Skeletal muscle satellite cell (primary cell): Measurements from ENCODE around the gene GPANK1.

Source experiments
- H3K27me3 ChIP-seq: 2 replicates; pipeline ENCODE4 v1.7.0; 2013; ENCODE audit warnings: low read length; ENCODE audit not compliant: control insufficient read depth, insufficient read depth
- H3K36me3 ChIP-seq: 2 replicates; pipeline ENCODE4 v1.7.0; 2013; ENCODE audit warnings: mild to moderate bottlenecking, control low read depth, low read length; ENCODE audit not compliant: insufficient read depth
- H3K4me1 ChIP-seq: 2 replicates; pipeline ENCODE4 v1.7.0; 2013; ENCODE audit warnings: low read length; ENCODE audit not compliant: control insufficient read depth, insufficient read depth
- H3K4me2 ChIP-seq: 2 replicates; pipeline ENCODE4 v1.7.0; 2013; ENCODE audit warnings: mild to moderate bottlenecking, low read length
- H3K4me3 ChIP-seq: 2 replicates; pipeline ENCODE4 v1.7.0; 2013; ENCODE audit warnings: low read length
- H3K9ac ChIP-seq: 2 replicates; pipeline ENCODE4 v1.7.0; 2013; ENCODE audit warnings: mild to moderate bottlenecking, low read depth, low read length, moderate library complexity
- H3K9me3 ChIP-seq: replicated peaks from 2 replicates; pipeline ENCODE4 v1.7.0; 2013; ENCODE audit warnings: mild to moderate bottlenecking, control low read depth, low read length

Gene GPANK1

DNA sequence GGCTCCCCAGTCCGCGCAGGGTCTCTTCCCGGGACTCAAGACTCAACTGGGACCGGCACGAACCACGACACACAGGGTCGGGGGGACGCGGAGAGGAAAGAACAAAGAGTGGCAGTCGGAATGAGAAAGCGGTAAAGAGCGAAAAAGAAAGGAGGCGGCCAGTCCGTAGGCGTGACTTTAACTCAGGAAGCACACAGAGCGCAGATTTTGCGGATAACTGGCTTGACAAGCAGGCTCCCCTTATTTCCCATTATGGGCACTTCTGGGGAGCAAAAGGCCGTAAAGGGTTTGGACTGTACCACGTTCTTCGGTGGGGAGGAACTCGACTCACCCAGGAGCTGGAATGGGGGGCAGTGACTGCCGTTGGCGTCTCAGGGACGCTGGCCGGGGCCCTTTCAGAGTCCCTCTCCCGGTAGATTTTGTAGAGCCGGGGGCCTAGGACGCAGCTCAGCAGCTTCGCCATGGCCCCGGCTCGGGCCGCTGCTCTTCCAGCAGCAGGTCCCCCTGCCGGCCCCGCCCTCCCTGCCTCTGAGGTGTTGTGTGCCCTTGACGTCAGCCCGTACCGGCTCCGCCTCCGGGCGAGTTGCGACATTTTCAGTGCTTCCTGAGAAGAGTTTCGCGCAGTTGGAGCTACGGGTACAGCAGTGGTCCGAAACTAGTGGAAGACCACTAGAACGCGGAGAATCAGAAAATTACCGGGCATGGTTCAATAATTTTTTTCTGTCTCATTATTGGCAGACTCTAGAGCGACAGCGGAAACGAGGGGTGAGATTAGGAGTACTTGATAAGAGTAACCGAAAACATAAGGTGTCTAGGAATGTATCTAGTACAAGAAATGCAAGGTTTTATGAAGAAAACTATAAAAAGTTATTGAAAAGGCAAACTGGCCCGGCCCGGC lies 38.3 kb upstream of the GPANK1 start, which contains the start of gene ABHD16A:
TSS of gene ABHD16A (minus strand) at position 506 of the 898 bp plus-strand sequence. CDS start at position 463, 43 bp downstream.
- Histone ChIP-seq H3K9me3 (no peaks in the 10 kb centered on the region), H3K27me3 (no peaks in the 10 kb centered on the region), H3K4me2 (peak within 1 kb of the TSS; percentile 80), H3K36me3 (peaks cover 4% of the 10 kb centered on the region), H3K4me1 (peaks cover 21% of the 10 kb centered on the region), H3K4me3 (peak within 1 kb of the TSS; percentile 91), H3K9ac (peak within 1 kb of the TSS; percentile 95)

- Histone ChIP-seq H3K9me3 (no peaks in the 10 kb centered on the region), H3K27me3 (no peaks in the 10 kb centered on the region), H3K9ac (peak overlapping the region; percentile 95), H3K4me1 (peaks cover 24% of the 10 kb centered on the region), H3K36me3 (peaks cover 4% of the 10 kb centered on the region), H3K4me2 (peak overlapping the region; percentile 80), H3K4me3 (peak overlapping the region; percentile 91)
Measured at GRCh38 chr6:31702405-31702818, 37.6 kb upstream of the GPANK1 start.

GRCh38 chr6:31701666-31702404 lies 37.0 kb upstream of the GPANK1 start:
- H3K36me3 ChIP-seq, result peaks cover 6% of the 10 kb centered on the region
- peak overlapping the region; percentile 80 for H3K4me2 ChIP-seq
- H3K4me1 ChIP-seq, result peaks cover 24% of the 10 kb centered on the region
- H3K27me3 ChIP-seq, result no peaks in the 10 kb centered on the region
- peak overlapping the region; percentile 95 for H3K9ac ChIP-seq
- H3K9me3 ChIP-seq, result no peaks in the 10 kb centered on the region
- H3K4me3 ChIP-seq, result peak overlapping the region; percentile 91

DNA sequence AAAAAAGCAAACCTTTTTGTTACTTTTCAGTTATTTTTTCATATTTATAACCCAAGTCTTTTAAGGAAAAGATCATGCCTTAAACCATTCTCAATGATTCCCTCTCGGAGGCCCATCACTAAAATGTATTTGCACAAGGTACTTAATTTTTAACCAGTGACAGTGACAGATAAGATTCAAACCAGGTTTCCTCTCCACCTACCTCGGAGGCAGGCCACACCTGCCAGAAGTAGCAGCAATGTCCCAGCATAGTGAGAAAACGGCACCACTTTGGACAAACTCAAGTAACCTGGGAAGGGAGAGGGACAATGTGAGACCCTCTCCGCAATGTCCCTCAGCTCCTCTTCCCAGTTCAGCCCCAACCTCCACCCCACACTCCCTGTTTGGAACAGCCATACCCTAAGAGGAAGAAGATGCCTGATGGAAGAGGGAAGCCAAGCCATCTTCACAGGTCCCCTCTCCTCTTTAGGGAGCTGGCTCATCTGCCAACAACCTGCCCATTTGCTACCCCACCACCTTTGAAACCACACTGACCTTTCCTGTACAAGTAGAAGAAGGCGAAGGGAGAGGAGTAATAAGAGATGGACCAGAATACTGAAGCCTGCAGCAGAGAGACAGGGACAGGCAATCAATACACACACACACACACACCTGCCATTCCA lies 36.1 kb upstream of the GPANK1 start:
- H3K4me2 ChIP-seq, result peak overlapping the region; percentile 80
- no peaks in the 10 kb centered on the region for H3K27me3 ChIP-seq
- H3K9ac ChIP-seq, result peak overlapping the region; percentile 13
- H3K9me3 ChIP-seq, result no peaks in the 10 kb centered on the region
- peaks cover 10% of the 10 kb centered on the region for H3K36me3 ChIP-seq
- H3K4me3 ChIP-seq, result no peak overlapping the region
- H3K4me1 ChIP-seq, result peaks cover 24% of the 10 kb centered on the region

DNA sequence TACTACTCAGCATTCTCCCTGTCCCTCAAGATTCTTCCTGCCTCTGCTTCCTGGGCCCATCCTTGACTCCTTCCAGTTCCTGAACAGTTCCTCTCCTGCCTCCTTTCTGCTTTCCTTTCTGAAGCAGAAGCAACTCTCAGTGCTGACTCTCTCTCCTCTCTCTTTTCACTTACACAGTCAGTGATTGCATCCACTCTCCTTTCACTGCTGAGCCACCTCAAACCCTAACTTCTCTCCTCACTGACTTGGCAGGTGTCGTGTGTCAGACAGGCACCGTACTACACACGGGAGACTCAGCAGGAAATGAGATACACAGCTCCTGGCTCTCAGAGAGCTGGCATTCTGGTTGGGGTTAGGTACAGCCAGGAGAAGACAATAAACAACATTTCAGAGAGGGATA lies 32.8 kb upstream of the GPANK1 start:
- H3K27me3 ChIP-seq, result no peaks in the 10 kb centered on the region
- no peak overlapping the region for H3K4me2 ChIP-seq
- H3K9me3 ChIP-seq, result no peaks in the 10 kb centered on the region
- no peak overlapping the region for H3K9ac ChIP-seq
- H3K4me1 ChIP-seq, result peaks cover 16% of the 10 kb centered on the region
- no peak overlapping the region for H3K4me3 ChIP-seq
- H3K36me3 ChIP-seq, result peaks cover 28% of the 10 kb centered on the region

GRCh38 chr6:31693535-31693934 lies 28.7 kb upstream of the GPANK1 start:
- Histone ChIP-seq H3K4me3 (no peak overlapping the region), H3K4me2 (no peak overlapping the region), H3K9me3 (no peaks in the 10 kb centered on the region), H3K4me1 (peaks cover 2% of the 10 kb centered on the region), H3K27me3 (no peaks in the 10 kb centered on the region), H3K9ac (no peak overlapping the region), H3K36me3 (peaks cover 56% of the 10 kb centered on the region)

DNA sequence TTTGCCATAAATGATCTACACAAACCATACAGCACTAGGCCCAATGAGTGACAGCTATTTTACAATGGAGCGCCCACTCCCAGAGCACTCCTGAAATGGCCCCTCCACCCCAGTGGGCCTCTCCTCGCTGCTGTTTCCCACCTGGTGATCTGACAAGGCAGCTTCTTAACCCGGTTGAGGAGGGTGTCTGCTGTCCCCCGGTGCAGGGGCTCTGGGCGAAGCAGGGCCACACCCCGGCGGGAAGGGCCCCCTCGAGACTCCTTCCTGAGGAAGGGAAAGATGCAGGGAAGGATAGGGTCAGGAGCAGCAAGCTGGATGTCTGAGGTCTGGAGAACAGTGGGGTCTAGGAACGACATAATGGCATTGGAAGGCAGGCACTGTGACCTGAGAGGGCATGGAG lies 28.1 kb upstream of the GPANK1 start:
- Histone ChIP-seq H3K9me3 (no peaks in the 10 kb centered on the region), H3K4me3 (no peak overlapping the region), H3K4me2 (no peak overlapping the region), H3K36me3 (peaks cover 63% of the 10 kb centered on the region), H3K4me1 (peaks cover 2% of the 10 kb centered on the region), H3K9ac (no peak overlapping the region), H3K27me3 (no peaks in the 10 kb centered on the region)

GRCh38 chr6:31692353-31692752 lies 27.6 kb upstream of the GPANK1 start:
- Histone ChIP-seq H3K27me3 (no peaks in the 10 kb centered on the region), H3K9me3 (no peaks in the 10 kb centered on the region), H3K9ac (no peak overlapping the region), H3K36me3 (peaks cover 68% of the 10 kb centered on the region), H3K4me2 (no peak overlapping the region), H3K4me1 (no peaks in the 10 kb centered on the region), H3K4me3 (no peak overlapping the region)

- Histone ChIP-seq H3K4me3 (no peak overlapping the region), H3K4me1 (no peaks in the 10 kb centered on the region), H3K36me3 (peaks cover 72% of the 10 kb centered on the region), H3K27me3 (no peaks in the 10 kb centered on the region), H3K4me2 (no peak overlapping the region), H3K9ac (no peak overlapping the region), H3K9me3 (no peaks in the 10 kb centered on the region)
Measured at GRCh38 chr6:31691564-31692108, 26.8 kb upstream of the GPANK1 start.

GRCh38 chr6:31691078-31691463 lies 26.3 kb upstream of the GPANK1 start:
- H3K4me3 ChIP-seq, result no peak overlapping the region

More at GRCh38 chr6:31691078-31691463, 26.3 kb upstream of the GPANK1 start:
- H3K4me2 ChIP-seq, result no peak overlapping the region
- peaks cover 75% of the 10 kb centered on the region for H3K36me3 ChIP-seq
- no peaks in the 10 kb centered on the region for H3K9me3 ChIP-seq
- no peaks in the 10 kb centered on the region for H3K4me1 ChIP-seq
- no peak overlapping the region for H3K9ac ChIP-seq
- no peaks in the 10 kb centered on the region for H3K27me3 ChIP-seq
